RWPE1 (cell line): ENCODE results near the gene ADGRB3.

ENCODE experiments used
- CTCF ChIA-PET: fragments of 350-600 bp; sonication (Branson Sonifier 250); formaldehyde crosslinking; extraction: SDS; loops from one replicate; lab custom pipeline; 2021; lab: Yijun Ruan, JAX
- POLR2A ChIA-PET: fragments of 400-600 bp; formaldehyde crosslinking; extraction: SDS; loops from one replicate; lab custom pipeline; 2020; ENCODE audit warnings: antibody characterized with exemption; ENCODE audit not compliant: low non-redundant PET; lab: Yijun Ruan, JAX
- DNase-seq: peaks from one replicate; pipeline ENCODE4 v3.0.0; 2012; ENCODE audit warnings: low spot score
- H3K27ac ChIP-seq: fragments of 450-650 bp; 2 replicates; pipeline ENCODE4 v1.5.1; 2017
- TF ChIP-seq, protein P1 (sequence below): fragments of 450-650 bp; conservative IDR thresholded peaks from 2 replicates; pipeline ENCODE4 v1.5.1; 2017; ENCODE audit warnings: low read depth, mild to moderate bottlenecking

ADGRB3 gene

DNA sequence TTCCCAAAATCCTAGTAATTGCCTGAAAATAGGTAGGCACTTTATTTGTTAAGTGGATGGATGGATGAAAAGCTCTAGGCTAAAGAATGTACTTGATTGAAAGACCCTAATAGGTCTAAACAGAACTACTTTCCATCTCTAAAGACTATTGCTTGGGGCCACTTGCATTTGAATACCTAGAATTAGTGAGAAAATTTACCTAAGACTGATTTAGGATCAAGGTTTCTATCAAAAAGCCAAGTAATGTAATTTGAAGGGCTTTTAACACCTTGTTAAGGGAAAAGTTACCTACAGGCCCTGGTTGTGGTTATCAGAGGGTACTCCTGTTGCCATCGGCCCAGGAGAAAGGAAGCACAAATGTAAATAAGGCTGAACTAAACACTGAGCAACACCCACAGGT is 581.0 kb downstream of the ADGRB3 start:
- POLR2A ChIA-PET: no interaction called here
- CTCF ChIA-PET: interaction anchor here (0.6 to 1.0 kb wide), 3 partner anchors 19 to 55 kb away, joined by 3 to 6 read pairs (median 4); no protein-coding TSS in a partner anchor
- no peak overlapping the region for H3K27ac ChIP-seq
- TF ChIP-seq, protein P1, sequence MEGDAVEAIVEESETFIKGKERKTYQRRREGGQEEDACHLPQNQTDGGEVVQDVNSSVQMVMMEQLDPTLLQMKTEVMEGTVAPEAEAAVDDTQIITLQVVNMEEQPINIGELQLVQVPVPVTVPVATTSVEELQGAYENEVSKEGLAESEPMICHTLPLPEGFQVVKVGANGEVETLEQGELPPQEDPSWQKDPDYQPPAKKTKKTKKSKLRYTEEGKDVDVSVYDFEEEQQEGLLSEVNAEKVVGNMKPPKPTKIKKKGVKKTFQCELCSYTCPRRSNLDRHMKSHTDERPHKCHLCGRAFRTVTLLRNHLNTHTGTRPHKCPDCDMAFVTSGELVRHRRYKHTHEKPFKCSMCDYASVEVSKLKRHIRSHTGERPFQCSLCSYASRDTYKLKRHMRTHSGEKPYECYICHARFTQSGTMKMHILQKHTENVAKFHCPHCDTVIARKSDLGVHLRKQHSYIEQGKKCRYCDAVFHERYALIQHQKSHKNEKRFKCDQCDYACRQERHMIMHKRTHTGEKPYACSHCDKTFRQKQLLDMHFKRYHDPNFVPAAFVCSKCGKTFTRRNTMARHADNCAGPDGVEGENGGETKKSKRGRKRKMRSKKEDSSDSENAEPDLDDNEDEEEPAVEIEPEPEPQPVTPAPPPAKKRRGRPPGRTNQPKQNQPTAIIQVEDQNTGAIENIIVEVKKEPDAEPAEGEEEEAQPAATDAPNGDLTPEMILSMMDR: no peak
- no peak for DNase-seq

DNA sequence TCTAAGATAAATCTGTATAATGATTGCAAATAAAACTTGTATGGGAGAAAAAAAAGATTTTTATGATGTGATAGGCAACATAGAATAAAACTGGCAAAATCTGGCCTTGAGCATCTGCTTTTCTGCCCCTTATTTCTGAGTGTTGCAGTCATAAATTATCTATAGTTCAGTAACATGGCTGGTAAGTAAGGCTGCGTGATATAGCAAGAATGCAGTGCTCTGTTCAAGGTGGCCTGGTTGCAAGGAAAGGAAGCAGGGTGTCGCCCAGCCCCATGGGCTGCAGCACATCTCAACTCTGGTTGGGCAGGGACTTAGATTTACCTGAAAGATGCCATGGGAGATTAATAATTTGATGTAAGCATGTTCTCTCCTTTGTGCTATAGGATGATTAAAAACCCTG is 582.3 kb downstream of the ADGRB3 start:
- H3K27ac ChIP-seq: no peak overlapping the region
- DNase-seq: no peak
- TF ChIP-seq, protein P1: no peak
- POLR2A ChIA-PET: no interaction called here
- CTCF ChIA-PET: interaction anchor here (0.7 to 1.0 kb wide), 2 partner anchors 41 to 52 kb away, joined by 3 to 6 read pairs; no protein-coding TSS in a partner anchor

DNA sequence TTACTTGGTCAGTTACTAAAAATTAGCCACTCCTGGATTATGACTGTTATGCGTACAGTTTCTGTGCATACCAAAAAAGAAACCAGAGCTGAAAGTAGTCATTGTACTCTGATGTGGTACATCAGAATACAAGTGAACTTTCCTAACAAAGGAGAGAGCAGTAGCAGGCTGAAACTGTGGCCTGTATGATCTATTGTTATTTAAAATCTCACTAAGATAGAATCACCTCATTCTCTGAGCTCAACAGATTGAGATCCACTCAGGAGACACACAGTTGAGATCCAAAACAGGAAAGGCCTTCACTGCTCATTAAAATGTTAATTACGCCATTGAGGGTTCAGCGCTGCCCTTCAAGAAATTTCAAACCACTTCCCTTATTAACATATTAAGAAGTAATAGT is 585.3 kb downstream of the ADGRB3 start:
- no peak overlapping the region for H3K27ac ChIP-seq
- ChIA-PET POLR2A (no interaction called here), CTCF (no interaction called here)
- TF ChIP-seq, protein P1: no peak
- DNase-seq: no peak

DNA sequence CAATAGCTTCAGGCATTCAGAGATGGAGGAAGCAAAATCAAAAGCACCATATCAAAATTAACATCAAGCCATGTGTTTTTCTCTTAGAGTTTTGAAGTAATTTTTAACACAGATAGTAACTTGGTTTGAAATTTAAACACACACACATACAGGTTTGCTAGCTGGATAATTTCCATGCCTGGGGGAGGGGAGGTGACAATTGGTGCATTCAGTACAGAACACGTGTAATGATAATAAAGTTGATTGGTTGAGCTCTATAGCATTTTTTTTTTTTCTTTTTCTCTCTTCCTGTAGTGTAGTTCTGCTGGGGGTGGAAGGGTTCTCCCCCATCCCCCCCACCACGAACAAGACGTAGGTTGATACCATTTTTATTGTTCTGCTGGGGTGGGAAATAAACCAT is 596.9 kb downstream of the ADGRB3 start:
- DNase-seq: no peak
- POLR2A ChIA-PET: no interaction called here
- TF ChIP-seq, protein P1: no peak
- no peak overlapping the region for H3K27ac ChIP-seq
- CTCF ChIA-PET: no interaction called here

DNA sequence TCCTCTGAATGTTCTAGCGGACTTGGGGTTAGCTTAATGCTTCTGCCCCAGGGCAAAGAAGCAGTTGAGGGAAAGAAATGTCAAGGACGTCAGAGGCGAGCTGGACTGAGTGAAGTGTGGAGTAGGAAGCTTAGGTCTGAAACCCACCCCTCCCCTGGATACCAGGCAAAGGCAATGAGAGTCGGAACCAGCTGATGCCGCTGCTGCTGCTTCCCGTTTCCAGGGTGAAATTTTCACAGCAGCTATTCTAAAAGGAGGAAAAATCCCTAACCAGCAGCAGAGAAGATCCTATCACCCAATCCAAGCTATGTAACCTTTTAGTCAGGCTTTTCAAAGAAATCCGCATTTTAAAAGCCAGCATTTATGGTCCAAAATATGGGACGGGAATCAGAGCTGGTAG is 597.4 kb downstream of the ADGRB3 start:
- H3K27ac ChIP-seq: no peak overlapping the region
- CTCF ChIA-PET: no interaction called here
- TF ChIP-seq, protein P1: no peak
- no peak for DNase-seq
- POLR2A ChIA-PET: no interaction called here

DNA sequence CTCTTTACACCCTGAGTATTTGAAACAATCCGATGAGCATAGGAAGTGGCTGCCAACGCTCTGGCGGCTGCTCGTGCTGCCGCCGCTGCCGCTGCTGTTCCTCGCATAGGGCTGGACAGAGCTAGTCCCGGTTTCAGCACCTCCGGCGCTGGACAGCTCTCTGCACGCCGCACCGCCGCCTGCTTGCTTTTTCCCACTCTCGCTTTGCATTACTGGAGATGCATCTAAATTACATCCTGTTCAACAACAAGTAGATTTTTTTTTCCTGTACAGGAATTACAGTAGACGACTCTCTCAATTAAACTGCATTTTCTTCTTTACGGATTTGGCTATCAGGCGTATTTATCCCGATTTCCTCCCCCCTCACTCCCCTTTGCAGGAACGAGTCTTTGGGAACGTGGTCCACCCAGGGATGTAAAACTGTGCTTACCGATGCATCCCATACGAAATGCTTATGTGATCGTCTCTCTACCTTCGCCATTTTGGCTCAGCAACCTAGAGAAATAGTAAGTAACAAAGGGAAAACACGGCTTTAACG is 597.9 kb downstream of the ADGRB3 start:
- no peak overlapping the region for H3K27ac ChIP-seq
- CTCF ChIA-PET: interaction anchor here (0.5 kb wide), 1 partner anchor 502 kb away, joined by 5 read pairs; no protein-coding TSS in a partner anchor
- POLR2A ChIA-PET: no interaction called here
- DNase-seq: peak; percentile 52
- TF ChIP-seq, protein P1: no peak
